ENCODE measurements around the gene PALM. TPM values are rescaled to one million over a fixed set of nuclear protein-coding genes. Genes with fewer than 3 reads are reported as not detected.
A peak's percentile ranks its signal among the peaks of the same experiment; 100 is the strongest.

Gene PALM
- total RNA-seq, 4 donors from 2014 or later: 42.8 to 119 (median 70.8) TPM

GRCh38 chr19:768424-768823 lies 59.7 kb downstream of the PALM start:
- Histone ChIP-seq H3K36me3 (no peaks in the 10 kb centered on the region), H3K27me3 (peaks cover 0 to 50% (median 1%) of the 10 kb centered on the region in 4 donors), H3K4me3 (no peak overlapping the region), H3K9me3 (no peaks in the 10 kb centered on the region), H3K4me1 (peaks cover 5 to 8% (median 6%) of the 10 kb centered on the region in 4 donors), H3K27ac (replicated peaks in 1 of 4) (no peak overlapping the region)
- TF ChIP-seq CTCF (IDR thresholded peaks at IDR 0.05) (no peak), EP300 (IDR thresholded peaks at IDR 0.05) (no peak), POLR2AphosphoS5 (IDR thresholded peaks at IDR 0.05) (no peak), POLR2A (IDR thresholded peaks at IDR 0.05; ENCODE audit: low read depth) (no peak)
- WGBS: 53% methylated on average over 14 of the region's 14 CpGs
- DNase-seq (ENCODE audit: extremely low spot score): no peak
- intact Hi-C loops (cut with DNase I): loop anchor here (2.0 to 5.0 kb wide), 2 partner anchors 152 to 214 kb away; partner anchors contain the start of gene WDR18

GRCh38 chr19:769616-770015 lies 60.9 kb downstream of the PALM start:
- intact Hi-C loops (cut with DNase I): loop anchor here (2.0 to 5.0 kb wide), 2 partner anchors 151 to 213 kb away; partner anchors contain the start of gene WDR18
- TF ChIP-seq CTCF (IDR thresholded peaks at IDR 0.05): no peak
- TF ChIP-seq POLR2AphosphoS5 (IDR thresholded peaks at IDR 0.05): no peak
- no peak for TF ChIP-seq EP300 (IDR thresholded peaks at IDR 0.05)
- no peak for TF ChIP-seq POLR2A (IDR thresholded peaks at IDR 0.05; ENCODE audit: low read depth)
- 74% methylated on average over 6 of the region's 6 CpGs for WGBS
- Histone ChIP-seq H3K27me3 (peaks cover 0 to 38% (median 1%) of the 10 kb centered on the region in 4 donors), H3K36me3 (no peaks in the 10 kb centered on the region), H3K9me3 (no peaks in the 10 kb centered on the region), H3K4me3 (no peak overlapping the region), H3K4me1 (peaks cover 5 to 8% (median 6%) of the 10 kb centered on the region in 4 donors), H3K27ac (replicated peaks in 1 of 4) (no peak overlapping the region)
- DNase-seq (ENCODE audit: extremely low spot score): no peak

GRCh38 chr19:771332-771785 lies 62.6 kb downstream of the PALM start:
- Histone ChIP-seq H3K4me1 (peaks cover 5 to 8% (median 6%) of the 10 kb centered on the region in 4 donors), H3K36me3 (no peaks in the 10 kb centered on the region), H3K27ac (replicated peaks in 1 of 4) (no peak overlapping the region), H3K27me3 (peaks cover 0 to 34% (median 1%) of the 10 kb centered on the region in 4 donors), H3K9me3 (no peaks in the 10 kb centered on the region), H3K4me3 (no peak overlapping the region)
- intact Hi-C loops (cut with DNase I): no loop called here
- TF ChIP-seq POLR2AphosphoS5 (IDR thresholded peaks at IDR 0.05): no peak
- peak; percentile 13 to 53 (median 35) for TF ChIP-seq CTCF (IDR thresholded peaks at IDR 0.05)
- 18% methylated on average over 6 of the region's 6 CpGs for WGBS
- DNase-seq (ENCODE audit: extremely low spot score): no peak

- peaks cover 5 to 8% (median 6%) of the 10 kb centered on the region in 4 donors for H3K4me1 ChIP-seq
- H3K36me3 ChIP-seq: no peaks in the 10 kb centered on the region
- 87% methylated on average over 5 of the region's 5 CpGs for WGBS
- no peak overlapping the region for H3K27ac ChIP-seq (replicated peaks in 1 of 4)
- H3K27me3 ChIP-seq: peaks cover 0 to 35% (median 1%) of the 10 kb centered on the region in 4 donors
- DNase-seq (ENCODE audit: extremely low spot score): no peak
- no peaks in the 10 kb centered on the region for H3K9me3 ChIP-seq
- TF ChIP-seq EP300 (IDR thresholded peaks at IDR 0.05) (no peak), CTCF (IDR thresholded peaks at IDR 0.05) (no peak), POLR2AphosphoS5 (IDR thresholded peaks at IDR 0.05) (no peak), POLR2A (IDR thresholded peaks at IDR 0.05; ENCODE audit: low read depth) (no peak)
- intact Hi-C loops (cut with DNase I): no loop called here
- no peak overlapping the region for H3K4me3 ChIP-seq
Measured at GRCh38 chr19:772063-772462, 63.3 kb downstream of the PALM start.
